IMR-90 (cell line): ENCODE data around the gene EXPH5. TPM values are rescaled to one million over a fixed set of nuclear protein-coding genes. Genes with fewer than 3 reads are reported as not detected.

ENCODE experiments used
- ATAC-seq: fragments of 200-7000 bp; cut with Tn5 transposase; 2 replicates; pipeline ENCODE4 v1.9.1; 2020; ENCODE audit warnings: low read depth, mild to moderate bottlenecking, moderate library complexity
- BruUV-seq: library from RNA; stranded (reverse); fragments of 400-500 nt; replicated peaks from 2 replicates; lab custom pipeline; 2021; lab: Mats Ljungman, UMichigan
- CTCF ChIA-PET: fragments of 300-600 bp; formaldehyde crosslinking; extraction: SDS; loops from one replicate; lab custom pipeline; 2021; ENCODE audit warnings: antibody characterized with exemption; lab: Yijun Ruan, JAX
- POLR2A ChIA-PET: fragments of 300-600 bp; sonication (Branson Sonifier 250); formaldehyde crosslinking; loops from one replicate; lab custom pipeline; 2022; ENCODE audit warnings: antibody characterized with exemption; ENCODE audit not compliant: unreplicated experiment; lab: Charles Lee
- DNase-seq: peaks from one replicate; pipeline ENCODE4 v3.0.0; 2013
- H2AFZ ChIP-seq: replicated peaks from 2 replicates; pipeline ENCODE3; 2013; ENCODE audit warnings: low read length, mild to moderate bottlenecking; ENCODE audit not compliant: poor library complexity
- H2AK5ac ChIP-seq: 2 replicates; pipeline ENCODE4 v1.6.1; 2013; ENCODE audit warnings: low read depth, low read length, inconsistent platforms
- H2AK9ac ChIP-seq: replicated peaks from 2 replicates; pipeline ENCODE3; 2013; ENCODE audit warnings: mild to moderate bottlenecking, low read depth, low read length, moderate library complexity; ENCODE audit not compliant: poor library complexity
- H2BK120ac ChIP-seq: 2 replicates; pipeline ENCODE4 v1.6.1; 2013; ENCODE audit warnings: low read depth, low read length, inconsistent platforms
- H2BK15ac ChIP-seq: 3 replicates; pipeline ENCODE4 v1.6.1; 2013; ENCODE audit warnings: low read depth, low read length, inconsistent platforms
- H2BK20ac ChIP-seq: 2 replicates; pipeline ENCODE4 v1.6.1; 2013; ENCODE audit warnings: low read depth, mild to moderate bottlenecking, inconsistent platforms, low read length, moderate library complexity
- H2BK5ac ChIP-seq: 2 replicates; pipeline ENCODE4 v1.6.1; 2013; ENCODE audit warnings: mild to moderate bottlenecking, low read depth, low read length, inconsistent platforms; ENCODE audit not compliant: poor library complexity, severe bottlenecking
- H3K14ac ChIP-seq: replicated peaks from 2 replicates; pipeline ENCODE4 v1.6.1; 2013; ENCODE audit warnings: low read depth, low read length, inconsistent platforms
- H3K18ac ChIP-seq: 2 replicates; pipeline ENCODE4 v1.6.1; 2013; ENCODE audit warnings: low read depth, low read length, control low read depth
- H3K23ac ChIP-seq: 2 replicates; pipeline ENCODE4 v1.6.1; 2013; ENCODE audit warnings: low read depth, low read length, inconsistent platforms
- H3K27ac ChIP-seq: 2 replicates; pipeline ENCODE4 v1.5.1; 2013; ENCODE audit warnings: mild to moderate bottlenecking, control low read depth, low read length; ENCODE audit not compliant: insufficient read depth
- H3K27me3 ChIP-seq: 2 replicates; pipeline ENCODE4 v1.6.1; 2013; ENCODE audit warnings: low read length; ENCODE audit not compliant: control insufficient read depth, insufficient read depth
- H3K36me3 ChIP-seq: 2 replicates; pipeline ENCODE4 v1.6.1; 2013; ENCODE audit warnings: low read length, mixed read lengths; ENCODE audit not compliant: control insufficient read depth, insufficient read depth
- H3K4ac ChIP-seq: 2 replicates; pipeline ENCODE4 v1.6.1; 2013; ENCODE audit warnings: low read depth, low read length, inconsistent platforms
- H3K4me1 ChIP-seq: 2 replicates; pipeline ENCODE4 v1.6.1; 2013; ENCODE audit warnings: low read length, mixed read lengths; ENCODE audit not compliant: control insufficient read depth, insufficient read depth
- H3K4me2 ChIP-seq: 2 replicates; pipeline ENCODE4 v1.6.1; 2013; ENCODE audit warnings: low read depth, mild to moderate bottlenecking, control low read depth, low read length, moderate library complexity
- H3K4me3 ChIP-seq: 2 replicates; pipeline ENCODE4 v1.5.1; 2013; ENCODE audit warnings: low read depth, mild to moderate bottlenecking, control low read depth, low read length, moderate library complexity; ENCODE audit not compliant: insufficient read depth
- H3K56ac ChIP-seq: 2 replicates; pipeline ENCODE4 v1.6.1; 2013; ENCODE audit warnings: low read length, inconsistent platforms; ENCODE audit not compliant: insufficient read depth; ENCODE audit errors: extremely low read depth
- H3K79me1 ChIP-seq, 2 experiments: 2 replicates each; pipeline ENCODE4 v1.6.1; 2013; ENCODE audit warnings: low read length in 2 of 2, inconsistent platforms in 1 of 2, low read depth in 1 of 2
- H3K9ac ChIP-seq: 2 replicates; pipeline ENCODE4 v1.6.1; 2013; ENCODE audit warnings: low read depth, low read length, control low read depth
- H3K9me1 ChIP-seq: 2 replicates; pipeline ENCODE4 v1.6.1; 2013; ENCODE audit warnings: low read length, inconsistent platforms; ENCODE audit not compliant: insufficient read depth
- H3K9me3 ChIP-seq: 2 replicates; pipeline ENCODE4 v1.6.1; 2013; ENCODE audit warnings: low read length; ENCODE audit not compliant: control insufficient read depth, insufficient read depth
- H4K20me1 ChIP-seq: 2 replicates; pipeline ENCODE4 v1.6.1; 2013; ENCODE audit warnings: low read length, inconsistent platforms; ENCODE audit not compliant: insufficient read depth
- H4K5ac ChIP-seq: 2 replicates; pipeline ENCODE4 v1.6.1; 2013; ENCODE audit warnings: mild to moderate bottlenecking, low read depth, low read length, control low read depth
- H4K8ac ChIP-seq, 2 experiments: 2 replicates each; pipeline ENCODE4 v1.6.1; 2013; ENCODE audit warnings: low read depth in 2 of 2, low read length in 2 of 2, control low read depth in 1 of 2, inconsistent platforms in 1 of 2
- H4K91ac ChIP-seq: 2 replicates; pipeline ENCODE4 v1.6.1; 2013; ENCODE audit warnings: low read depth, low read length, inconsistent platforms; ENCODE audit not compliant: insufficient read depth
- CEBPB ChIP-seq: IDR thresholded peaks from 2 replicates; pipeline ENCODE4 v1.6.1; 2012; ENCODE audit warnings: low read depth, low read length, improper control_type of control experiment
- ELK1 ChIP-seq: fragments of 150-350 bp; IDR thresholded peaks from 2 replicates; pipeline ENCODE4 v1.6.1; 2016; ENCODE audit warnings: low read depth, mild to moderate bottlenecking, low read length, moderate library complexity, borderline replicate concordance
- MAZ ChIP-seq: IDR thresholded peaks from 2 replicates; pipeline ENCODE4 v1.6.1; 2012; ENCODE audit warnings: low read depth, mild to moderate bottlenecking, low read length, improper control_type of control experiment, moderate library complexity, borderline replicate concordance
- MXI1 ChIP-seq: IDR thresholded peaks from 2 replicates; pipeline ENCODE4 v1.6.1; 2012; ENCODE audit warnings: low read depth, mild to moderate bottlenecking, low read length, moderate library complexity, borderline replicate concordance
- NFE2L2 ChIP-seq: fragments of 150-350 bp; IDR thresholded peaks from 2 replicates; pipeline ENCODE4 v1.6.1; 2016; ENCODE audit warnings: low read depth, mild to moderate bottlenecking, low read length
- RAD21 ChIP-seq: IDR thresholded peaks from 2 replicates; pipeline ENCODE4 v1.6.1; 2012; ENCODE audit warnings: low read length, improper control_type of control experiment
- RCOR1 ChIP-seq: IDR thresholded peaks from 2 replicates; pipeline ENCODE4 v1.6.1; 2012; ENCODE audit warnings: mild to moderate bottlenecking, low read length, improper control_type of control experiment; ENCODE audit not compliant: insufficient replicate concordance
- RFX5 ChIP-seq: IDR thresholded peaks from 2 replicates; pipeline ENCODE4 v1.8.0; 2012; ENCODE audit warnings: low read depth, mild to moderate bottlenecking, low read length, moderate library complexity
- SMC3 ChIP-seq: fragments of 150-350 bp; IDR thresholded peaks from 2 replicates; pipeline ENCODE4 v1.6.1; 2016; ENCODE audit warnings: low read depth, mild to moderate bottlenecking, antibody characterized with exemption, low read length, moderate library complexity
- WGBS, 2 experiments: methylation state at CpG; one replicate each; pipeline versions ENCODE4 v1.1.5 to v1.1.7; 2013; ENCODE audit warnings: missing lambda C conversion rate in 2 of 2; ENCODE audit not compliant: insufficient read length in 1 of 2; ENCODE audit errors: extremely low coverage in 2 of 2; 5-methylcytosine and 5-hydroxymethylcytosine counted together
- dilution Hi-C: fragments of 300-500 bp; cut with HindIII; formaldehyde crosslinking; loops from one replicate; pipeline ENCODE4 v1.14.3; 2018; ENCODE audit warnings: low sequenced_read_pairs; ENCODE audit not compliant: unreplicated experiment
- in situ Hi-C: fragments of 300-500 bp; cut with MboI; formaldehyde crosslinking; loops from 3 replicates; pipeline ENCODE4 v1.14.3; 2019; ENCODE audit warnings: low sequenced_read_pairs, inconsistent platforms, mixed read lengths
- intact Hi-C: fragments of 100-400 bp; cut with micrococcal nuclease; formaldehyde crosslinking; loops from 2 replicates; pipeline ENCODE4 v1.10.0; 2022
- polyA plus RNA-seq, 3 experiments: library from polyadenylated mRNA; depleted of rRNA; stranded (reverse); fragments of >200 nt; gene quantifications; 2 replicates each; pipeline ENCODE4 v1.2.3, GENCODE V29; 2012; ENCODE audit warnings: low replicate concordance in 1 of 3
- total RNA-seq: library from RNA; depleted of rRNA; stranded (reverse); fragments of >200 nt; gene quantifications from 2 replicates; pipeline ENCODE4 v1.2.3, GENCODE V29; 2012

EXPH5 gene
- total and polyA plus RNA-seq, 2 of the 4 experiments (the other 2 are of a cell fraction), result 0.05 to 0.72 TPM

GRCh38 chr11:108574675-108575074 is 18.9 kb downstream of the EXPH5 start:
- H3K4ac ChIP-seq, result no peak overlapping the region
- TF ChIP-seq ELK1 (no peak), RFX5 (no peak), RCOR1 (no peak), MXI1 (no peak), CEBPB (no peak), RAD21 (no peak), NFE2L2 (no peak), SMC3 (no peak), MAZ (no peak)
- dilution Hi-C loops (no loop called here), in situ Hi-C loops (no loop called here), intact Hi-C loops (no loop called here)
- H2BK120ac ChIP-seq, result no peak overlapping the region
- H3K4me1 ChIP-seq, result no peaks in the 10 kb centered on the region
- no peak for DNase-seq
- WGBS, 2 experiments, result no CpG with 5 or more reads among the region's 4 CpGs
- H4K91ac ChIP-seq, result no peak overlapping the region
- H3K18ac ChIP-seq, result no peak overlapping the region
- no peaks in the 10 kb centered on the region for H4K20me1 ChIP-seq
- H3K4me3 ChIP-seq, result no peak overlapping the region
- no peak overlapping the region for H3K4me2 ChIP-seq
- no peaks in the 10 kb centered on the region for H3K9me1 ChIP-seq
- no peaks in the 10 kb centered on the region for H3K36me3 ChIP-seq
- ATAC-seq, result no peak
- no peaks in the 10 kb centered on the region; the same call in 1 of the 2 replicates for H3K9me3 ChIP-seq
- H2BK5ac ChIP-seq, result no peak overlapping the region
- H4K5ac ChIP-seq, result no peak overlapping the region
- H3K9ac ChIP-seq, result no peak overlapping the region
- POLR2A ChIA-PET, result no interaction called here
- no peak overlapping the region for H3K27ac ChIP-seq
- H3K79me1 ChIP-seq, result no peaks in the 10 kb centered on the region
- no peak overlapping the region for H2BK20ac ChIP-seq
- no TSS peak for BruUV-seq
- CTCF ChIA-PET, result interaction anchor here (0.6 to 0.7 kb wide), 3 partner anchors 26 to 104 kb away, joined by 3 to 5 read pairs (median 3); no protein-coding TSS in a partner anchor
- H2BK15ac ChIP-seq, result no peak overlapping the region
- H4K8ac ChIP-seq, result no peak overlapping the region
- H3K23ac ChIP-seq, result no peak overlapping the region
- no peak overlapping the region for H3K14ac ChIP-seq
- H2AK9ac ChIP-seq, result no peak overlapping the region
- no peak overlapping the region for H2AK5ac ChIP-seq
- no peak overlapping the region for H2AFZ ChIP-seq
- no peaks in the 10 kb centered on the region for H3K27me3 ChIP-seq
- no peak overlapping the region for H3K56ac ChIP-seq
